HG03060 (cell line): ENCODE measurements around the gene HAUS8.
"Not testable (repeated sequence)": the region's sequence is repeated elsewhere in the genome, so short reads cannot be mapped to it uniquely, and the experiment has no call there.

Experiments used
- ATAC-seq: cut with Tn5 transposase; IDR thresholded peaks from one replicate; pipeline ENCODE4 v1.9.1; 2021; ENCODE audit warnings: low read depth, moderate number of reproducible peaks; ENCODE audit not compliant: unreplicated experiment

The HAUS8 gene

DNA sequence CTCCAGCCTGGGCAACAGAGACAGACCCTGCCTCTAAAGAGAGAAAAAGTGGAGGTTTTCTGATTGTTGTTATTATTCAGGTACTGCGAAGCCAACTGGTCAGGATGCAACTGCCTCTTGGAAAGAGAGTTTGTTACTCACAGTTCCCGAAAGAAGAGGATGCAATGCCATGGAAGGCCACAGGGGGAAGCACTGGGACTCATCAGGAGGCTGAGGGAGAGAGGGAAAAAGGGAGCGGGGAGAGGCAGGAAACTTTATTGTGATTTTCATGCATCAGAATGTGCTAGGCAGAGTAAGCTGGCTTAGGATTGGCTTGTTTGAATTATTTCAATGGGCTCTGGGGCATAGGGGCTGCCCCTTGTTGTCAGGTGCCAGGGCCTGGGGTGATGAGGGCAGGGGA is 27.9 kb upstream of the HAUS8 start:
- ATAC-seq: no peak

DNA sequence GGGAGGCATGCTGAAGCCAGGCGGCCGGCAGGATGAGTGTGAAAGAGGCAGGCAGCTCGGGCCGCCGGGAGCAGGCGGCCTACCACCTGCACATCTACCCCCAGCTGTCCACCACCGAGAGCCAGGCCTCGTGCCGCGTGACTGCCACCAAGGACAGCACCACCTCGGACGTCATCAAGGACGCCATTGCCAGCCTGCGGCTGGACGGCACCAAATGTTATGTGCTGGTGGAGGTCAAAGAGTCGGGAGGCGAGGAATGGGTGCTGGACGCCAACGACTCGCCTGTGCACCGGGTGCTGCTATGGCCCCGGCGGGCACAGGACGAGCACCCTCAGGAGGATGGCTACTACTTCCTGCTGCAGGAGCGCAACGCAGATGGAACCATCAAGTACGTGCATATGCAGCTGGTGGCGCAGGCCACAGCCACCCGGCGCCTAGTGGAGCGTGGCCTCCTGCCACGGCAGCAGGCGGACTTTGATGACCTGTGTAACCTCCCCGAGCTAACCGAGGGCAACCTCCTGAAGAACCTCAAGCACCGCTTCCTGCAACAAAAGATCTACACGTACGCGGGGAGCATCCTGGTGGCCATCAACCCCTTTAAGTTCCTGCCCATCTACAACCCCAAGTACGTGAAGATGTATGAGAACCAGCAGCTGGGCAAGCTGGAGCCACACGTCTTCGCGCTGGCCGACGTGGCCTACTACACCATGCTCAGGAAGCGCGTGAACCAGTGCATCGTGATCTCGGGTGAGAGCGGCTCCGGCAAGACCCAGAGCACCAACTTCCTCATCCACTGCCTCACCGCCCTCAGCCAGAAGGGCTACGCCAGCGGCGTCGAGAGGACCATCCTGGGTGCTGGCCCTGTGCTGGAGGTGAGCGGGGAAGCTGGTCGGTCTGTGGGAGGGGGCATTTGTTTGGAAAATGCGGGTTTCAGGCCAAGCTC is 26.7 kb upstream of the HAUS8 start:
- ATAC-seq: no peak

DNA sequence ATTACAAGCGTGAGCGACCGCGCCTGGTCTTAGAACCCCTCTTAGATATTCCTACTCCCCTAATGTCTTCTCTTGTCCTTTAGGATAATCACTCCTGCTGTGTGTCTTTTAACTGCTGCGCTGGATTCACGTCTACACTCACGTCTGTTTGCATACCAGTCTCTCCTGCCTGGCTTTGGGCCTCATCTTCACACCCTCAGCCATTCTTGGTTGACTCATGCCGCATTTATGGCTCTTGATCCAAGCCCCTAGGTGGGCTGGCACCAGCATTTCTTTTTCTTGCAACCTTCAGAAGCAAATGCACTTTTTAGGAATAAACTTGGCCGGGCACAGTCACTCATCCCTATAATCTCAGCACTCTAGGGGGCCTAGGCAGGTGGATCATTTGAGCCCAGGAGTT is 23.1 kb upstream of the HAUS8 start:
- ATAC-seq: no peak

DNA sequence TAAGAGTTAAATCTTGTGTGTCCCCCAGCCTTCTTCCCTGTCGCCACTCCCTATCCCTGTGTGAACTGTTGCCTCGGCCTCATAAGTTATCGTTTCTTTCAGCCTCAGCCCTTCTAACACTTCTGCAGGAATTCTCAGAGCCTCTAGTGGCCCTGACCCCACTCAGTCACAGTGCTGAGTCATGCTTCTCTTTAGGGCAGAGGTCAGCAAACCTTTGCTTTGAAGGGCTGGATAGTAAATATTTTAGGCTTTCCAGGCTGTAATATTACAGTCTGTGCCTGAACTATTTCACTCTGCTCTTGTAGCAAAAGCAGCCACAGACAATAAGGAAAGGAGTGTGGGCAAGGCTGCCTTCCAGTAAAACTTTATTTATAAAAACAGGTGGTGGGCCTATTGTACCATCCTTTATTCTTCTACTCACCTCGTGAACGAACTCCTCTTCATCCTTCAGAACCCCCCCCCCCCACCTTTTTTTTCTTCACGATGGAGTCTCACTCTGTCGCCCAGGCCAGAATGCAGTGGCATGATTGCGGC is 22.4 kb upstream of the HAUS8 start:
- ATAC-seq: no peak

DNA sequence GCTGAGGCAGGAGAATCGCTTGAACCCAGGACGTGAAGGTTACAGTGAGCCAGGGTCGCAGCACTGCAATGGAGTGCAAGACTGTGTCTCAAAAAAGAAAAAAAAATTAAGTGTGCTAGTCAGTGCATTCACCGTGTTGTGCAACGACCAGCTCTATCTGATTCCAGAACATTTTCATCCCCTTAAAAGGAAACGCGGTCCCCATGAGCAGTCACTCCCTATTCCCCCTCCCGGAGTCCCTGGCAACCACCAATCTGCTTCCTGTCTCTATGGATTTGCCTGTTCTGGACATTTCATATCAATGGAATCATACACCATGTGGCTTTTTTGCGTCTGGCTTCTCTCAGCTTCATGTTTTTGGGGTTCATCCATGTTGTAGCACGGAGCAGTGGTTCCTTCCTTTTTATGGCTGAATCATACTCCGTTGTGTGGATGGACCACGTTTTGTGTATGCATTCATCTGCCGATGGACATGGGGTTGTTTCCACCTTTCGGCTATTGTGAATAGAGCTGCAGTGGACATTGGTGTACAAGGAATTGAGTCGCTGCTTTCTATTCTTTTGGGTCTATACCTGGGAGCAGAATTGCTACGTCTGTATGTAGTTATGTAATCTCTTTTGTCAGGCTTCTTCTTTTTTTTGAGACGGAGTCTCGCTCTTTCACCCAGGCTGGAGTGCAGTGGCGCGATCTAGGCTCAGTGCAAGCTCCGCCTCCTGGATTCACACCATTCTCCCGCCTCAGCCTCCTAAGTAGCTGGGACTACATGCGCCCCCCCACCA is 20.1 kb upstream of the HAUS8 start:
- no peak for ATAC-seq

DNA sequence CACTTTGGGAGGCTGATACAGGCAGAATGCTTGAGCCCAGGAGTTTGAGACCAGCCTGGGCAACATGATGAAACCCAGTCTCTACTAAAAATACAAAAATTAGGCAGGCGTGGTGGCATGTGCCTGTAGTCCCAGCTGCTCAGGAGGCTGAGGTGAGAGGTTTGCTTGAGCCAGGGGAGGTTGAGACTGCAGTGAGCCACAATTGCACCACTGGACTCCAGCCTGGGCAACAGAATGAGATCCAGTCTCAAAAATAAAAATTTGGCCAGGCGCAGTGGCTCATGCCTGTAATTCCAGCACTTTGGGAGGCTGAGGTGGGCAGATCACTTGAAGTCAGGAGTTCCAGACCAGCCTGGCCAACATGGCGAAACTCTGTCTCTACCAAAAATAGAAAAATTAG is 19.4 kb upstream of the HAUS8 start:
- not testable (repeated sequence) for ATAC-seq

DNA sequence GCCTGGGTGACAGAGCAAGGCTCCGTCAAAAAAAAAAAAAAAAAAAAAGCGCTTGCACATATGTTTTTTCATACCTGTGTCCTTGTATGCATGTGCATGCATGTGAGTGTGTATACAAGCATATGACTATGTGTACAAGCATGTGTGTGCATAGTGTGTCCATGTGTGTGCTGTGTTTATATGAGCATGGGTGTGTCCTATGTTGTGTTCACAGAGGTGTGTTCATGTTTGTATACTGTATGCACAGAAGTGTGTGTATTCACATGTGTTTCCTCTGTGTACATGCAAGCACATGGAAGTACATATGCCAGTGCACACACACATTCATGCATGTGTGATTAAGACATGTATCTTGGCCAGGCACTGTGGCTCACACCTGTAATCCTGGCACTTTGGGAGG is 17.4 kb upstream of the HAUS8 start:
- no peak for ATAC-seq

DNA sequence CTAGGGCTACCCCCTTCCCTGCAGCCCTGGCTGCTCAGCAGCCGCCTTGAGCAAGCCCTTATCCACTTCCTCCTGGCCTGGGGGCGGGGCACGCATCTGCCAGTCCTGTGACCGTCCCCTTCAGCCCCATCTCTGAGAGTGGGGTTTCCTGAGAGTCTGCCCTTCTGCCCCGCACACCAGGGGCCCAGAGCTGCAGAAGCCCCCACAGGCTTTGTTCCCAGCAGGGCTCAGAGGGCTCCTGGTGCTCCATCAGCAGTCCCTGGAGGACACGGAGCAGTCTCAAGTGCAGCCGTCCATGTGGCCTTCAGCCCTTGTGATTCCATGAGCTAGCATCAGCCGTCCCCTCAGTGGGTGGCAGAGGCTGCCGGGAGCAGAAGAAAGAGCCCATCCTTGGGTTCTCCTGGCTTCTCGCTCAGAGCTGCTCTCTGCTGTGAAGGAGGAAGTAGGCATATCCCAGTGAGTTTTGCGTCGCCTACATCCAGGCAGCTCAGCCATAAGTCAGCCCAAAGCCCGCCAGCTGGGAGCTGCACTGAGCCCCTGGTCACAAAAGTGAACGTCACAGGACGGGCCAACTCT is 16.6 kb upstream of the HAUS8 start:
- ATAC-seq: no peak

DNA sequence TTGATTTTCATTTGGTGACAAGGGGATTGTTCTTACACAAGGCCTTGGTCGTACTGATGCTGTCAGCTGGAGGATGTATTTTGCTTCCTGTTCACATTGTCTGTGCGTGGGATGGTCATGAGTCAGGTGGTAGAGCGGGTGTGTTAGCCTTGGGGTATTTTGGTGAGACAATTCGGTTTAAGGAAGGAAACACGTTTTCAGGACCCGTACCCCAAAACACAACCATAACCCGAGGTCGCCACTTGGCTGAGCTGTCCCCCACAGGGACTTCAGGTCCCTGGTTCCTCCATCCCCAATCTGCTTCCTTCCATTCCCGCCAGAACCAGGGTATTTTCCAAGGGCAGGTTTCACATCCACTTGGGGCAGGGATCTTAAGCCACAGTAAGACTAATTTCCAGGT is 15.3 kb upstream of the HAUS8 start:
- no peak for ATAC-seq

DNA sequence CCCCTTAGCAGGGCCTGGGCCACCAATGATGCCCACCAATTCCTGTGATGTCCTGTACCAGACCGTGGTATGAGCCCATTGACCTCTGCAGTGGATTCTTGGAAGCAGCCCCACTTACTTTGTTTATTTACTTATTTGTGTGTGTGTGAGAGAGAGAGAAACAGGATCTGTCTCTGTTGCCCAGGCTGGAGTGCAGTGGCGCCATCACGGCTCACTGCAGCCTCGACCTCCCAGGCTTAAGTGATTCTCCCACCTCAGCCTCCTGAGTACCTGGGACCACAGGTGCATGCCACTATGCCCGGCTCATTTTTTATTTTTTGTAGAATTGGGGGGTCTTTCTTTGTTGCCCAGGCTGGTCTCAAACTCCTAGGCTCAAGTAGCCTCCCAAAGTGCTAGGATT is 13.3 kb upstream of the HAUS8 start:
- ATAC-seq: no peak

DNA sequence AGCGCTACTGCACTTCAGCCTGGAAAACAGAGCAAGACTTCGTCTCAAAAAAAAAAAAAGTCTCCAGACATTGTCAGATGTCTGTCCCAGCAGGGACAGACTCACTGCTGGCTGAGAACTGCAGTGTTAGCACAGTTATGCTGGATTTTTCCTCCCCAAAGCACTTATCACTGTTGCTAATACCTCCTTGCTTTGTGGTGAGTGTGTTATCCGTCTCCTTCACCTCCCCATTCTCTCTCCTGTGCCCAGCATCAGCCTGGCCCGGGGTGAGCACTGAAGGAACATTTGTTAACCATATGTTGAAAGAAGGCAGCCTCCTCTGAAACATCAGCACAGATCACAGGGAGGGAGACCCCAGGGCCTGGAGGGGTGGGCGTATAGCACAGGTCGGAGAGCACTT is 11.6 kb upstream of the HAUS8 start:
- ATAC-seq: no peak

DNA sequence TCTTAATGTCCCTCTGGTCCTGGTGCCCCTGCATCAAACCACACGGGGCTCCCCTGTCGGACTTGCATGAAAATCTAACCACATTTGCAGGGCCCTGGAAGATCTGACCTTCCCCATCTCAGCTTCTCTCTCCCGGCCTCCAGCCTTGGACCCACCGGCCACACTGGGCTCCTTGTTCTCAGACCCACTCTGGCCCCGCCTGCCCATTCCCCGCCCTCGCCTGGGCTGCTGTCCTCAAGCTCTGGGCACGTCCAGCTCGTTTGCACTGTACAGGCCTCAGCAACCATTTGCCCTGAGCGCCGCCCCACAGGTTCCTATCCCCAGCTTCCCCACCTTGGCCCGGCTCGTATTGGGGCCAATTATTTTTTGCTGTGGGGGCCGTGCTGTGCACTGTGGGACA is 10.9 kb upstream of the HAUS8 start:
- no peak for ATAC-seq

DNA sequence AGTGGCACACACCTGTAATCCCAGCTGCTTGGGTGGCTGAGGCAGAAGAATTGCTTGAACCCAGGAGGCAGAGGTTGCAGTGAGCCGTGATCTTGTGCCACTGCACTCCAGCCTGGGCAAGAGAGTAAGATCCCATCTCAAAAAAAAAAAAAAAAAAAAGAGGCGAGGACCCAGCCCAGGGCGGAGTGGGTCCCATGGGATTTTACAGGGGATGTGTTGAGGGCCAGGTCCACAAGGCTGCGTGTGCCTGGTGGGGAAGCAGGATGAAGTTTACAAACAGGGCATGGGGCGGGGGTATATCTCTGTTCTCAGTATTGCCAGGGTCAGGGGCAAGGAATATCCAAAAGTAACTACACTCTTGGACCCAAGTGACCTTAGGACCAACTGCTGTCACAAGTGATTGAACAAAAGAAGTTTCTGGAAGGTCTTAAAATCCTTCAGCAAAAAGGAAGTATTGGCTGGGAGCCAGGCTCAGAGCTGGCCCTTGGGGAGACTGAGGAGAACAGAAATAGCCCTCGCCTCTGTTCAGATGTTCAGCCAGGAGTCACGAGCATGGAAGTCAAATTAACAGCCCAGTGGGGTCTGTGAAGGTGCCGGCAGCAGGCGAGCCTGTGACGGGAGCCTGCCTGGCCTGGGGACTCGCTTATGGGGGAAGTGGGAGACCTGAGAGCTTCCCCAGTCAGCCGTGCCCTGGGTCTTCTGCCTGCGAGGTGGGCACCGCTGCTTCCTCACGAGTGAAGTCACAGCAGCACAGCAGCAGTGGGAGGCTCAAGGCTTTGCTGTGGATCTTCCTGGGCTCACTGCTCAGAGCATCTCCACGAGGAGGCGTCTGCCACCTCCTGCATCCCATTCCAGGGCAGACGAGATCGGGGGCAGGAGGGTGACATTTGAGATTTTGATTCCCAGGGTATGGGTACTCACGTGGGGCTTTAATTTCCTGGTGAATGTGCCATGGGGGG is 6.7 kb upstream of the HAUS8 start:
- ATAC-seq: no peak

DNA sequence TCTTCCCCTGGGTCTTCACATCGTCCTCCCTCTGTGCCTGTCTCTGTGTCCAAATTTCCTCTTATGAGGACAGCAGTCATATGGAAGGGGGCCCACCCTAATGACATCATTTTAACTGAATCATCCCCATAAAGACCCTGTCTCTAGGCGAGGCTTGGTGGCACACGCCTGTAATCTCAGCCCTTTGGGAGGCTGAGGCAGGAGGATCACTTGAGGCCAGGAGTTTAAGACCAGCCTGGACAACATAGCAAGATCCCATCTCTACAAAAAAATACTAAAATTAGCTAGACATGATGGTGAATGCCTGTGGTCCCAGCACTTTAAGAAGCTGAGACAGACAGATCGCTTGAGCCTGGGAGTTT is 5.2 kb upstream of the HAUS8 start:
- no peak for ATAC-seq

DNA sequence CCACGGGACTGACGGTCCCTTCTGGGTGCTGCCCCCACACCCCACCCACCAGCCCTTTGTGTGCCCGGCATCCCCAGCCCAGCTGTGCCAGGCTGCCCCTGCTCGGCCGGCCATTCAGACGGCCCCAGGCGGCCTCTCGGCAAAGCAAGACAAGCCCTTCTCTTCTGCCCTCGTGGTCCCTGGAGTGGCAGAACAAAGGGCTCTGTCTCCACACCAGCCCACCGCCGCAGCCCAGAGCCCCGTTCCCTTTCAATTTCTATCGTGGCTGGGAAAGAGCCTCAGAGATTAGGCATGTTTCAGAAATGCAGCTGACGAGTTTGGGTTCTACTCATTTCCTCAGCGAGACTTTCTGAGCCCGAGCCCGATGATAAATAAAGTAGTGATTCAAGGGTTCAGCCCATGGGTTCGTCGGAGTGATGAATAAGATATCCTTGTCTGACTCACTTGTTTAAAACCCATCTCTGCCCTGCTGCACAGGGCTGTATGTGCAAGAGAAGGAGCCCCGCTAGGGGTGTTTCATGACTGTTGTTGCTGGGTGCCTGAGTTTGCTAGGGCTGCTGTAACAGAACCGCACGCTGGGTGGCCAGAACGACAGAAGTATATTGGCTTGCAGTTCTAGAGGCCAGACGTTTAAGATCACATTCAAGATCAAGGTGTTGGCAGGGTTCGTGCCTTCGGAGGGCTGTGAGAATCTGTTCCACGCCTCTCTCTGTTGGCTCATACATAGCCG is 4.6 kb upstream of the HAUS8 start:
- ATAC-seq: peak; percentile 33

DNA sequence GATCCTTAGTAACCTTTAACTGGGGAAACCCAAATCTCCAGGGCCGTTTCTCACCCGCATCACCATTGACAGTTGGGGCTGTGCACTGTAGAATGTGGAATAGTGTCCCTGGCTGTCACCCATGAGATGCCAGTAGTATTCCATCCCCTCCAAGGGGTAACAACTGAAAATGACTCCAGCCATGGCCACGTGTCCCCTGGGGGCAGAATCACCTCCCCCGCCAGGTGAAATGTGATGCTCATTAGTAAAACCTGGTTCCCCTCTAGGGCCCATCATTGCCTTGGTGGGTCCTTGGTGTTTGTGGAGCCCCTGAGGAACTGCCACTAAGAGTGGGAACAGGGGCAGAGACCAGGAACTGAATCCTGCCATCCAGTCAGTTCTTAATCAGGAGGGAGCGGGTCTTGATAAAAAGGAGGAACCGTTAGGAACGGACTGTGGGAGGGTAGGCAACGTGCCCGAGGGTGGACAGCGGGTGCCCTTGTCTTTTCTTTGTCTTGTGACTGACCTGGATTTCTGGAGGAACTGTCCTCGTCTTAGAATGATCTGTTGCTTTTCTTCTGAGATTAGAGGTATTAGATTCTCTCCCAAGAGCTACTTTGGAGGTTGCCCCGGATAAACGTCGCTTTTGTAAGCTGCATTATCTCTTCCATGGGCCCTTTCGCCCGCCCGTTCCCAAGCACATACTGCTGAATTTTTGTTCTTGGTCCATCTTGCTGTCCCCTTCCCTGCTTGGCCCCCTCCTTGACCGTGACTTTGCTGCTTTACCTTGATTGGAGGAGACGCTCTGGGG is 3.9 kb upstream of the HAUS8 start:
- ATAC-seq: no peak

DNA sequence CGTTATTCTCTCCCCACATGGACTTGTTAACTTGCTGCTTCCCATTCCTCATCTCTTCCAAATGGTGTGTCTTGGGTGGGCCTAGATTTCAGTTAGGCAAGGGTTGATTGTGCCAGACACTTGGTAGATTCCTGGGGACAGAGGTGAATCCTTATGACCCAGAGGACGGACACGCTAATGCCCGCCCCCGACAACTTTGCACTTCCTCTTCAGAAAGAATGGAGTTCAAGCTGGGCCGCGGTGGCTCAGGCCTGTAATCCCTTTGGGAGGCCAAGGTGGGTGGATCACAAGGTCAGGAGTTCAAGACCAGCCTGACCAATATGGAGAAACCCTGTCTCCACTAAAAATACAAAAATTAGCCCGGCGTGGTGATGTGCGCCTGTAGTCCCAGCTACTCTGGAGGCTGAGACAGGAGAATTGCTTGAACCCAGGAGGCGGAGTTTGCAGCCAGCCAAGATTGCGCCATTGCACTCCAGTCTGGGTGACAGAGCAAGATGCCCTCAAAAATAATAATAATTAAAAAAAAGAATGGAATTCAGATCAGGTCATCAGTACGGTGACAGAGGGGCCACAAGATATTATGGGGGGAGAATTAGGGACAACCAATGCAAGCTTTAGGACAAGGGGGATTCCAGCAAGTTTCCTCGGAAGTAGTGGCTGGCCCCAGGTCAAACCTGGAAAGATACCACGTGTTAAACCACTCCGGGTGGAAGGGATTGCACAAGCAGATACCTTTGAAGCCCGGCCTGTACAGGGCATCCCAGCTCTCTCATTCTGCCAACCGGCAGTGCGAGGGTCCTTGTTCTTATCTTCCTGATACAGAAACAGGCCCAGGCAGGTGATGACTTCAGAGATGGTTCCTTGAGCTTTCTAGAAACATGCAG is 3.0 kb upstream of the HAUS8 start:
- no peak for ATAC-seq
